H1 (cell line): ENCODE measurements around the gene PRR36. TPM values are rescaled to one million over a fixed set of nuclear protein-coding genes. Genes with fewer than 3 reads are reported as not detected.

Source experiments
- CTCF ChIA-PET: fragments of 300-600 bp; sonication (Branson Sonifier 250); formaldehyde crosslinking; loops from one replicate; lab custom pipeline; 2021; ENCODE audit not compliant: partially characterized antibody; lab: Charles Lee
- POLR2A ChIA-PET: fragments of 300-600 bp; sonication (Branson Sonifier 250); formaldehyde crosslinking; loops from one replicate; lab custom pipeline; 2021; ENCODE audit warnings: inconsistent platforms; ENCODE audit not compliant: partially characterized antibody; lab: Charles Lee
- DNase-seq, 2 experiments: peaks; one replicate each; pipeline versions ENCODE4 v3.0.0 to v3.0.0-alpha.2; 2010 to 2022; ENCODE audit warnings: low spot score in 2 of 2, low read depth in 1 of 2, mixed read lengths in 1 of 2
- FAIRE-seq: peaks from 2 replicates; lab custom pipeline; 2011; peaks lifted over from hg19 to GRCh38; lab: Jason Lieb, UNC
- H2AFZ ChIP-seq: 2 replicates; pipeline ENCODE4 v1.8.1; 2012; ENCODE audit warnings: low read length, inconsistent platforms
- H2AK5ac ChIP-seq: 2 replicates; pipeline ENCODE4 v1.6.1; 2013; ENCODE audit warnings: low read depth, low read length
- H2BK120ac ChIP-seq: replicated peaks from 2 replicates; pipeline ENCODE3; 2013; ENCODE audit warnings: low read depth, low read length, inconsistent platforms
- H2BK12ac ChIP-seq: 2 replicates; pipeline ENCODE4 v1.6.1; 2013; ENCODE audit warnings: low read depth, low read length
- H2BK15ac ChIP-seq: 2 replicates; pipeline ENCODE4 v1.6.1; 2013; ENCODE audit warnings: low read length
- H2BK20ac ChIP-seq: 2 replicates; pipeline ENCODE4 v1.6.1; 2013; ENCODE audit warnings: low read length
- H2BK5ac ChIP-seq: 2 replicates; pipeline ENCODE4 v1.6.1; 2013; ENCODE audit warnings: low read depth, low read length
- H3K14ac ChIP-seq: 2 replicates; pipeline ENCODE4 v1.6.1; 2013; ENCODE audit warnings: inconsistent platforms; ENCODE audit not compliant: insufficient read length
- H3K18ac ChIP-seq: 2 replicates; pipeline ENCODE4 v1.6.1; 2013; ENCODE audit warnings: low read length; ENCODE audit errors: extremely low read depth
- H3K23ac ChIP-seq: 2 replicates; pipeline ENCODE4 v1.6.1; 2013; ENCODE audit warnings: inconsistent platforms; ENCODE audit not compliant: insufficient read length
- H3K23me2 ChIP-seq: 2 replicates; pipeline ENCODE4 v1.6.1; 2013; ENCODE audit warnings: low read depth, low read length
- H3K27ac ChIP-seq: 2 replicates; pipeline ENCODE4 v1.6.1; 2011; ENCODE audit warnings: low read depth, low read length, inconsistent platforms
- H3K27me3 ChIP-seq, 4 experiments: replicated peaks in 1 of 4; 1 replicate in 1 of 4; 2 replicates in 3 of 4; pipeline versions ENCODE4 v1.6.1 to v1.8.1; 2011 to 2013; ENCODE audit warnings: low read length in 3 of 4, mild to moderate bottlenecking in 3 of 4, inconsistent platforms in 2 of 4, mixed read lengths in 2 of 4, moderate library complexity in 1 of 4; ENCODE audit not compliant: control insufficient read depth in 3 of 4, insufficient read depth in 3 of 4; ENCODE audit errors: extremely low read depth in 1 of 4
- H3K36me3 ChIP-seq, 4 experiments: 2 replicates each; pipeline versions ENCODE4 v1.6.1 to v1.8.1; 2011 to 2013; ENCODE audit warnings: mild to moderate bottlenecking in 4 of 4, low read length in 3 of 4, moderate library complexity in 2 of 4, control low read depth in 1 of 4, inconsistent platforms in 1 of 4; ENCODE audit not compliant: insufficient read depth in 4 of 4, control insufficient read depth in 2 of 4
- H3K4ac ChIP-seq: replicated peaks from 2 replicates; pipeline ENCODE3; 2013; ENCODE audit warnings: low read length, low read depth, mixed read lengths, inconsistent platforms; ENCODE audit not compliant: insufficient read length
- H3K4me1 ChIP-seq, 4 experiments: replicated peaks in 1 of 4; 1 replicate in 1 of 4; 2 replicates in 3 of 4; pipeline versions ENCODE4 v1.6.1 to v1.8.1; 2011 to 2013; ENCODE audit warnings: low read length in 3 of 4, inconsistent platforms in 2 of 4, mixed read lengths in 1 of 4; ENCODE audit not compliant: insufficient read depth in 4 of 4, control insufficient read depth in 3 of 4
- H3K4me2 ChIP-seq, 2 experiments: 2 replicates each; pipeline versions ENCODE4 v1.6.1 to v1.8.1; 2011 to 2013; ENCODE audit warnings: low read depth in 2 of 2, low read length in 2 of 2, control low read depth in 1 of 2, inconsistent platforms in 1 of 2, mild to moderate bottlenecking in 1 of 2; ENCODE audit not compliant: insufficient read depth in 1 of 2
- H3K4me3 ChIP-seq, 4 experiments: fragments of 200-600, 300-600 bp in 1 of 4; sonication (generic), shearing (Covaris generic), sonication (Bioruptor Twin) in 1 of 4; 2 replicates each; pipeline versions ENCODE4 v1.5.1 to v1.8.1; 2011 to 2016; ENCODE audit warnings: low read length in 4 of 4, low read depth in 3 of 4, control low read depth in 2 of 4, inconsistent platforms in 2 of 4, mild to moderate bottlenecking in 2 of 4, mixed read lengths in 1 of 4, moderate library complexity in 1 of 4; ENCODE audit not compliant: insufficient read depth in 2 of 4; ENCODE audit errors: extremely low read depth in 1 of 4
- H3K56ac ChIP-seq: replicated peaks from 2 replicates; pipeline ENCODE3; 2013; ENCODE audit warnings: low read depth, mild to moderate bottlenecking, mixed read lengths, low read length, inconsistent platforms; ENCODE audit not compliant: insufficient read length
- H3K79me1 ChIP-seq: 2 replicates; pipeline ENCODE4 v1.6.1; 2013; ENCODE audit warnings: low read depth, low read length, control low read depth
- H3K79me2 ChIP-seq, 2 experiments: 2 replicates each; pipeline versions ENCODE4 v1.6.1 to v1.8.1; 2012 to 2013; ENCODE audit warnings: low read length in 2 of 2, mild to moderate bottlenecking in 2 of 2, inconsistent platforms in 1 of 2; ENCODE audit not compliant: insufficient read depth in 2 of 2, control insufficient read depth in 1 of 2
- H3K9ac ChIP-seq, 4 experiments: replicated peaks in 1 of 4; 1 replicate in 1 of 4; 2 replicates in 3 of 4; pipeline versions ENCODE4 v1.6.1 to v1.8.1; 2011 to 2013; ENCODE audit warnings: low read depth in 3 of 4, low read length in 3 of 4, control low read depth in 2 of 4, mild to moderate bottlenecking in 2 of 4, moderate library complexity in 2 of 4, inconsistent platforms in 1 of 4; ENCODE audit errors: extremely low read depth in 1 of 4
- H3K9me3 ChIP-seq, 2 experiments: 2 replicates each; pipeline versions ENCODE4 v1.6.1 to v1.8.1; 2012 to 2013; ENCODE audit warnings: mild to moderate bottlenecking in 2 of 2, moderate library complexity in 2 of 2, control low read depth in 1 of 2, inconsistent platforms in 1 of 2, low read depth in 1 of 2, low read length in 1 of 2, mixed read lengths in 1 of 2; ENCODE audit not compliant: insufficient read depth in 2 of 2
- H4K20me1 ChIP-seq, 2 experiments: replicated peaks in 1 of 2; 2 replicates each; pipeline versions ENCODE3 to v1.8.1; 2011 to 2013; ENCODE audit warnings: inconsistent platforms in 2 of 2, low read length in 2 of 2, mild to moderate bottlenecking in 1 of 2; ENCODE audit not compliant: insufficient read depth in 2 of 2, control insufficient read depth in 1 of 2
- H4K5ac ChIP-seq: 2 replicates; pipeline ENCODE4 v1.6.1; 2013; ENCODE audit warnings: low read length, low read depth, mixed read lengths, inconsistent platforms; ENCODE audit not compliant: insufficient read length
- H4K8ac ChIP-seq: 2 replicates; pipeline ENCODE4 v1.8.0; 2013; ENCODE audit warnings: mild to moderate bottlenecking, moderate library complexity, low read length, inconsistent platforms; ENCODE audit not compliant: insufficient read depth; ENCODE audit errors: extremely low read depth
- H4K91ac ChIP-seq: replicated peaks from 2 replicates; pipeline ENCODE3; 2013; ENCODE audit warnings: low read length, mixed read lengths, inconsistent platforms; ENCODE audit not compliant: insufficient read length
- JUN ChIP-seq: IDR thresholded peaks from 2 replicates; pipeline ENCODE4 v1.6.1; 2011; ENCODE audit warnings: low read depth, mild to moderate bottlenecking, improper control_type of control experiment, low read length
- WGBS, 2 experiments: shearing (Covaris generic) in 1 of 2; methylation state at CpG; one replicate each; pipeline versions ENCODE4 v1.1.6 to v1.1.7; 2013 to 2015; ENCODE audit warnings: low lambda C conversion rate in 2 of 2, mixed read lengths in 2 of 2, inconsistent platforms in 1 of 2, low coverage in 1 of 2, missing lambda C conversion rate in 1 of 2; ENCODE audit not compliant: insufficient replicate concordance in 2 of 2, insufficient coverage in 1 of 2, insufficient read length in 1 of 2; ENCODE audit errors: extremely low coverage in 1 of 2, missing lambda C conversion rate in 1 of 2; 5-methylcytosine and 5-hydroxymethylcytosine counted together
- polyA plus RNA-seq, 7 experiments: library from polyadenylated mRNA; depleted of rRNA in 3 of 7; stranded (reverse) in 5 of 7; unstranded in 2 of 7; fragments of >200 nt in 5 of 7; fragments of 200-250 nt in 2 of 7; gene quantifications; 1 replicate in 5 of 7; 2 replicates in 1 of 7; 4 replicates in 1 of 7; pipeline versions ENCODE4 v1.2.1 to v1.2.3, GENCODE V29; 2011 to 2013; ENCODE audit warnings: missing spikeins in 2 of 7, mixed read lengths in 2 of 7
- total RNA-seq: library from RNA; stranded (reverse); fragmentation: NEBNext Ultra II Directional; extraction: Animal tissue kit (Norgen Biotek cat#: 25700); gene quantifications from 2 replicates; pipeline ENCODE4 v1.2.1, GENCODE V29; 2021

PRR36 gene
- total and polyA plus RNA-seq, 2 of the 8 experiments (the other 6 are each of a cell fraction or from before 2014, with no cell fraction given) = 1.6 to 23.9 TPM

DNA sequence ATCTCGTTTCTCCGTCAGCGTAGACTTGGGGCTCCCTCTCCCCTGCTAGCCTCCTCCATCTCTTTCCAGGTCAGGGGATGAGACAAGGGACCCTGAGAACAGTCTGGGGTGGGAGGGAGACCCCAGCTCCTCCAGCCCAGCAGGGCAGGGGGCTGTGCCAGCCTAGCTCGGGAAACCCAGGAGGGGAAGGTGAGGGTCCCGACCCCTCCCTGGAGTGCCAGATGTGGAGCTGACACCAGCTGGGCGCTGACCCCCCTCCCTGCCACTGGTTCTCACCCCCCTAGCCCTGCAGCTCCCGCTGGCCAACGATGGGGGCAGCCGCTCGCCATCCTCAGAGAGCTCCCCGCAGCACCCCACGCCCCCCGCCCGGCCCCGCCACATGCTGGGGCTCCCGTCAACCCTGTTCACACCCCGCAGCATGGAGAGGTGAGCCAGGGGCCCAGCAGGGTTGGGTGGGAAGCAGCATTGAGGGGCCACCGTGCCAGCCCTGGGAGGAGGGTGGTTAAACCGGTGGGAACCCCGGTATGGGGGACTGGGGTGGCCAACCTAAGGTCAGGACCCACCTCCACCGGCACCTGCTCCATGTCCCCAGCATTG is 35.4 kb upstream of the PRR36 start:
- no peak overlapping the region for H3K27ac ChIP-seq
- ChIA-PET CTCF (interaction anchor here (0.7 to 1.6 kb wide), 6 partner anchors 14 to 57 kb away, joined by 3 to 6 read pairs (median 4); partner anchors contain the start of gene PRR36), POLR2A (interaction anchor here (1.5 to 2.3 kb wide), 4 partner anchors 9 to 52 kb away, joined by 4 to 12 read pairs (median 8); partner anchors contain the start of gene TIMM44)
- WGBS, 2 experiments = 93% methylated on average over 16 of the region's 21 CpGs; no CpG with 5 or more reads in 1 of the 2 experiments
- H3K4ac ChIP-seq = no peak overlapping the region
- H3K14ac ChIP-seq = no peak overlapping the region
- H4K5ac ChIP-seq = no peak overlapping the region
- no peak overlapping the region for H2BK20ac ChIP-seq
- no peak overlapping the region for H4K91ac ChIP-seq
- no peak overlapping the region for H3K9ac ChIP-seq
- H3K79me2 ChIP-seq = peaks cover 0 to 17% of the 10 kb centered on the region in 2 experiments; a peak in 2 of 4 replicates
- no peak overlapping the region for H2BK15ac ChIP-seq
- H2BK120ac ChIP-seq = no peak overlapping the region
- no peak overlapping the region for H2AFZ ChIP-seq
- H3K23ac ChIP-seq = no peak overlapping the region
- H2BK5ac ChIP-seq = no peak overlapping the region
- no peak for DNase-seq
- no peak for FAIRE-seq
- H3K36me3 ChIP-seq = peaks cover 5 to 30% (median 16%) of the 10 kb centered on the region in 4 experiments; a peak in 5 of 8 replicates
- peaks cover 5 to 19% of the 10 kb centered on the region in 2 experiments for H4K20me1 ChIP-seq
- H3K27me3 ChIP-seq = peaks cover 0 to 3% (median under 1%) of the 10 kb centered on the region in 4 experiments; a peak in 3 of 7 replicates
- H3K23me2 ChIP-seq = peaks cover 2% of the 10 kb centered on the region; the same call in 1 of the 2 replicates
- no peaks in the 10 kb centered on the region for H3K9me3 ChIP-seq
- H3K4me3 ChIP-seq = no peak overlapping the region
- H3K56ac ChIP-seq = no peak overlapping the region
- no peak overlapping the region for H3K4me2 ChIP-seq
- H3K18ac ChIP-seq = no peak overlapping the region
- no peak for TF ChIP-seq JUN
- H3K4me1 ChIP-seq = peaks cover 0 to 3% (median 3%) of the 10 kb centered on the region in 4 experiments; a peak in 5 of 7 replicates
- H2AK5ac ChIP-seq = no peak overlapping the region
- H2BK12ac ChIP-seq = no peak overlapping the region
- H3K79me1 ChIP-seq = peaks cover 7% of the 10 kb centered on the region
- H4K8ac ChIP-seq = no peak overlapping the region
